ENCODE measurements around the gene ATP7B. TPM values are rescaled to one million over a fixed set of nuclear protein-coding genes. Genes with fewer than 3 reads are reported as not detected.
"Not testable (repeated sequence)": the region's sequence is repeated elsewhere in the genome, so short reads cannot be mapped to it uniquely, and the experiment has no call there.

The ATP7B gene
- total RNA-seq, result 0.65 and 0.83 TPM in 2 replicates

GRCh38 chr13:52010890-52011631, at the start of gene ATP7B:
TSS of gene ATP7B (minus strand) at chr13:52011450. CDS start at chr13:52011337, 113 bp downstream.
- Mint-ChIP-seq H3K9me3 (no peaks in the 10 kb centered on the region), H3K27me3 (peaks cover 40% of the 10 kb centered on the region), H3K4me3 (peak within 1 kb of the TSS; percentile 99), H3K27ac (peak within 1 kb of the TSS; percentile 93), H3K36me3 (ENCODE audit: low read depth) (peaks cover 5% of the 10 kb centered on the region), H3K4me1 (peaks cover 8% of the 10 kb centered on the region)
- DNase-seq, result peak; percentile 73
- intact Hi-C loops (cut with micrococcal nuclease), result loop anchor here (5.0 to 10.0 kb wide), 4 partner anchors 194 to 641 kb away; partner anchors contain the start of genes DHRS12, SUGT1 and WDFY2

DNA sequence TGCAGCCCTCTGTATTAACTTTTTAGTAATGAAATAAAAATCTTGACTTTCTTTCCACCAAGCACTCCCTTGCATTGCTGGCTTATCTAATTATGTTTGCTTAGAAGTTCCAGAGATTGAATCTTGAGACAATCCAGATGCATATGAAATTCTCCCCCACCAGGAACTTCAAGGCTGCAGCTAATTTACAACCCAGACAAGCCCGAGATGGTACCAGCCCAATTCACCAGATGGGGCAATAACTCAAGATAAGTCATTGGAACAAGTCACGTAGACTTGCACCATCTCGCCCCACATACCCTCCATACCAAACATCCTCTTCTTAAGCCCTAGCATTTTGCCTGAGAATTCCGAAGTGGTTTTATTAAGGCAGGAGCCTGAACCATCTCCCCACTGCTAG, 42.2 kb upstream of the ATP7B start:
- Mint-ChIP-seq H3K27me3 (no peaks in the 10 kb centered on the region), H3K9me3 (no peaks in the 10 kb centered on the region), H3K27ac (no peak overlapping the region), H3K4me1 (no peaks in the 10 kb centered on the region), H3K36me3 (ENCODE audit: low read depth) (no peaks in the 10 kb centered on the region), H3K4me3 (no peak overlapping the region)
- no peak for DNase-seq
- intact Hi-C loops (cut with micrococcal nuclease), result no loop called here

- no peak for DNase-seq
- Mint-ChIP-seq H3K9me3 (no peaks in the 10 kb centered on the region), H3K4me1 (no peaks in the 10 kb centered on the region), H3K27me3 (no peaks in the 10 kb centered on the region), H3K36me3 (ENCODE audit: low read depth) (no peaks in the 10 kb centered on the region), H3K27ac (no peak overlapping the region), H3K4me3 (no peak overlapping the region)
- intact Hi-C loops (cut with micrococcal nuclease), result no loop called here
Measured at GRCh38 chr13:52051400-52051799, 40.1 kb upstream of the ATP7B start.

GRCh38 chr13:52048516-52048915, 37.3 kb upstream of the ATP7B start:
- no peaks in the 10 kb centered on the region for H3K27me3 Mint-ChIP-seq
- H3K27ac Mint-ChIP-seq, result no peak overlapping the region
- no peak for DNase-seq
- H3K4me3 Mint-ChIP-seq, result no peak overlapping the region
- H3K9me3 Mint-ChIP-seq, result no peaks in the 10 kb centered on the region
- H3K36me3 Mint-ChIP-seq (ENCODE audit: low read depth), result peaks cover 2% of the 10 kb centered on the region
- intact Hi-C loops (cut with micrococcal nuclease), result no loop called here
- H3K4me1 Mint-ChIP-seq, result no peaks in the 10 kb centered on the region

GRCh38 chr13:52047463-52047862, 36.2 kb upstream of the ATP7B start:
- peaks cover 2% of the 10 kb centered on the region for H3K36me3 Mint-ChIP-seq (ENCODE audit: low read depth)
- H3K4me3 Mint-ChIP-seq, result no peak overlapping the region
- no peaks in the 10 kb centered on the region for H3K4me1 Mint-ChIP-seq
- intact Hi-C loops (cut with micrococcal nuclease), result no loop called here
- DNase-seq, result no peak
- no peak overlapping the region for H3K27ac Mint-ChIP-seq
- H3K9me3 Mint-ChIP-seq, result no peaks in the 10 kb centered on the region
- H3K27me3 Mint-ChIP-seq, result no peaks in the 10 kb centered on the region

DNA sequence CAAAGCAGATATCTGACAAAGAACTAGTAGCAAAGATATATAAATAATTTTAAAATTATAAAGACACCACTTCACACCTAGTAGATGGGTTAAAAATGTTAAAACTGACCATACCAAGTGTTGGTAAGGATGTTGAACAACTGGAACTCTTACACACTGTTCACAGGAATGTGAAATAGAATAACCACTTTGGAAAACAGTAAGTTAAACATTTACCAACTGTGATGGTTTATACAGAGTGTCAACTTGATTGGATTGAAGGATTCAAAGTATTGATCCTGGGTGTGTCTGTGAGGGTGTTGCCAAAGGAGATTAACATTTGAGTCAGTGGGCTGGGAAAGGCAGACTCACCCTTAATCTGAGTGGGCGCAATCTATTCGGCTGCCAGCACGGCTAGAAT, 32.4 kb upstream of the ATP7B start:
- H3K9me3 Mint-ChIP-seq, result no peaks in the 10 kb centered on the region
- no peaks in the 10 kb centered on the region for H3K4me1 Mint-ChIP-seq
- H3K27ac Mint-ChIP-seq, result no peak overlapping the region
- H3K36me3 Mint-ChIP-seq (ENCODE audit: low read depth), result peaks cover 4% of the 10 kb centered on the region
- no peak overlapping the region for H3K4me3 Mint-ChIP-seq
- no peaks in the 10 kb centered on the region for H3K27me3 Mint-ChIP-seq
- no peak for DNase-seq
- intact Hi-C loops (cut with micrococcal nuclease), result no loop called here

- no peaks in the 10 kb centered on the region for H3K27me3 Mint-ChIP-seq
- no peaks in the 10 kb centered on the region for H3K9me3 Mint-ChIP-seq
- H3K36me3 Mint-ChIP-seq (ENCODE audit: low read depth), result peaks cover 5% of the 10 kb centered on the region
- intact Hi-C loops (cut with micrococcal nuclease), result no loop called here
- no peak overlapping the region for H3K27ac Mint-ChIP-seq
- no peaks in the 10 kb centered on the region for H3K4me1 Mint-ChIP-seq
- H3K4me3 Mint-ChIP-seq, result no peak overlapping the region
- DNase-seq, result no peak
Measured at GRCh38 chr13:52036037-52036436, 24.8 kb upstream of the ATP7B start.

DNA sequence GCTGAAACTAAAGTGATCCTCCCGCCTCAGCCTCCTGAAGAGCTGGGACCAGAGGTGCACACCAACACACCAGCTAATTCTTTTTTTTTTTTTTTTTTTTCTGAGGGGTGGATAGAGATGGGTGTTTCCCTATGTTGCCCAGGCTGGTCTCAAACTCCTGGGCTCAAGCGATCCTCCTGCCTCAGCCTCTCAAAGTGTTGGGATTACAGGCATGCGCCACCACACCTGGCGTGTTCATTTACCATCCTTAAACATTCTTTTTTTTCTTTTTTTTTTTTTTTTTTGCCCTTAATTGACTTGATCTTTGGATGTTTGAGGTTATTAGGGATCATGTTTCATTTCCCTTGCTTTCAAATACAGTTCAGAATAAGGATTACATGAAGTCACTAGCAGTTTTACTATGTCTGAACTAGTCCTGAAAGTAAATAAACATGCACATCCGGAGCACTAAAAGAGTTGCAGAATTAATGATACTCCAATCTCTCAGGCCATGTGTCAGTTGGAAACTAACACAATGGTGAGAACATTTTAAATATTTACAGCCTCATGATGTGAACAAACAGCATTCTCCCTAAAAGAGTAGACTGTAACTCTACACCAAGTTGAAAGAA, 23.5 kb upstream of the ATP7B start:
- no peak for DNase-seq
- Mint-ChIP-seq H3K27me3 (no peaks in the 10 kb centered on the region), H3K4me1 (no peaks in the 10 kb centered on the region), H3K27ac (no peak overlapping the region), H3K4me3 (no peak overlapping the region), H3K9me3 (no peaks in the 10 kb centered on the region), H3K36me3 (ENCODE audit: low read depth) (peaks cover 10% of the 10 kb centered on the region)
- intact Hi-C loops (cut with micrococcal nuclease), result no loop called here

- no peaks in the 10 kb centered on the region for H3K4me1 Mint-ChIP-seq
- H3K27me3 Mint-ChIP-seq, result no peaks in the 10 kb centered on the region
- H3K4me3 Mint-ChIP-seq, result no peak overlapping the region
- intact Hi-C loops (cut with micrococcal nuclease), result no loop called here
- no peak overlapping the region for H3K27ac Mint-ChIP-seq
- DNase-seq, result no peak
- peaks cover 23% of the 10 kb centered on the region for H3K36me3 Mint-ChIP-seq (ENCODE audit: low read depth)
- H3K9me3 Mint-ChIP-seq, result no peaks in the 10 kb centered on the region
Measured at GRCh38 chr13:52033039-52033438, 21.8 kb upstream of the ATP7B start.

DNA sequence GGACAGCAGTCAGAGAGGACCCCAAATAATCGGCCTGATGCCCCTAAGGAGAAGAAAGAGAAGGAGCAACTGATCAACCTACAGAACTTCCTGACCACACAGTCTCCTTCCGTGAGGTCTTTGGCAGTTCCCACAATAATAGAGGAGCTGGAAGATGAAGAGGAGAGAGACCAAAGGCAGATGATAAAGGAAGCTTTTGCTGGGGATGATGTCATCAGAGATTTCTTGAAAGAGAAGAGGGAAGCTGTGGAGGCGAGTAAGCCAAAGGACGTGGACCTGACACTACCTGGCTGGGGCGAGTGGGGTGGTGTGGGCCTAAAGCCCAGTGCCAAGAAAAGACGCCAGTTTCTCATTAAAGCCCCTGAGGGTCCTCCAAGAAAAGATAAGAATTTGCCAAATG, 19.2 kb upstream of the ATP7B start:
- intact Hi-C loops (cut with micrococcal nuclease); H3K27ac Mint-ChIP-seq; DNase-seq; H3K27me3 Mint-ChIP-seq; H3K9me3 Mint-ChIP-seq; H3K4me1 Mint-ChIP-seq; H3K4me3 Mint-ChIP-seq: not testable (repeated sequence)
- H3K36me3 Mint-ChIP-seq (ENCODE audit: low read depth), result peaks cover 42% of the 10 kb centered on the region

DNA sequence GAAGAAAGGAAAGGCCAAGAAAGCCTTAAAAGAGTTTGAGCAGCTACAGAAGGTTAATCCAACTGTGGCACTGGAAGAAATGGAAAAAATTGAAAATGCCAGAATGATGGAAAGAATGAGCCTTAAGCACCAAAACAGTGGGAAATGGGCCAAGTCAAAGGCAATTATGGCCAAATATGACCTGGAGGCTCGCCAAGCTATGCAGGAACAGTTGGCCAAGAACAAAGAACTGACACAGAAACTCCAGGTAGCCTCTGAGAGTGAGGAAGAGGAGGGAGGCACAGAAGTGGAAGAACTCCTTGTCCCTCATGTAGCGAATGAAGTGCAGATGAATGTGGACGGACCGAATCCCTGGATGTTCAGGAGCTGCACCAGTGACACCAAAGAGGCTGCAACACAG, 18.3 kb upstream of the ATP7B start:
- H3K36me3 Mint-ChIP-seq (ENCODE audit: low read depth), result peaks cover 46% of the 10 kb centered on the region
- H3K4me3 Mint-ChIP-seq, result no peak overlapping the region
- no peaks in the 10 kb centered on the region for H3K27me3 Mint-ChIP-seq
- H3K27ac Mint-ChIP-seq, result no peak overlapping the region
- no peak for DNase-seq
- intact Hi-C loops (cut with micrococcal nuclease), result no loop called here
- H3K4me1 Mint-ChIP-seq, result peaks cover 5% of the 10 kb centered on the region
- no peaks in the 10 kb centered on the region for H3K9me3 Mint-ChIP-seq

GRCh38 chr13:52027832-52028231, 16.6 kb upstream of the ATP7B start:
- Mint-ChIP-seq H3K36me3 (ENCODE audit: low read depth) (peaks cover 51% of the 10 kb centered on the region), H3K27me3 (no peaks in the 10 kb centered on the region), H3K9me3 (no peaks in the 10 kb centered on the region), H3K27ac (no peak overlapping the region), H3K4me3 (no peak overlapping the region), H3K4me1 (peaks cover 5% of the 10 kb centered on the region)
- no peak for DNase-seq
- intact Hi-C loops (cut with micrococcal nuclease), result no loop called here

- intact Hi-C loops (cut with micrococcal nuclease), result no loop called here
- Mint-ChIP-seq H3K9me3 (no peaks in the 10 kb centered on the region), H3K36me3 (ENCODE audit: low read depth) (peaks cover 56% of the 10 kb centered on the region), H3K27me3 (no peaks in the 10 kb centered on the region), H3K4me3 (no peak overlapping the region), H3K4me1 (peaks cover 5% of the 10 kb centered on the region), H3K27ac (no peak overlapping the region)
- DNase-seq, result no peak
Measured at GRCh38 chr13:52026246-52026626, 15.0 kb upstream of the ATP7B start.

DNA sequence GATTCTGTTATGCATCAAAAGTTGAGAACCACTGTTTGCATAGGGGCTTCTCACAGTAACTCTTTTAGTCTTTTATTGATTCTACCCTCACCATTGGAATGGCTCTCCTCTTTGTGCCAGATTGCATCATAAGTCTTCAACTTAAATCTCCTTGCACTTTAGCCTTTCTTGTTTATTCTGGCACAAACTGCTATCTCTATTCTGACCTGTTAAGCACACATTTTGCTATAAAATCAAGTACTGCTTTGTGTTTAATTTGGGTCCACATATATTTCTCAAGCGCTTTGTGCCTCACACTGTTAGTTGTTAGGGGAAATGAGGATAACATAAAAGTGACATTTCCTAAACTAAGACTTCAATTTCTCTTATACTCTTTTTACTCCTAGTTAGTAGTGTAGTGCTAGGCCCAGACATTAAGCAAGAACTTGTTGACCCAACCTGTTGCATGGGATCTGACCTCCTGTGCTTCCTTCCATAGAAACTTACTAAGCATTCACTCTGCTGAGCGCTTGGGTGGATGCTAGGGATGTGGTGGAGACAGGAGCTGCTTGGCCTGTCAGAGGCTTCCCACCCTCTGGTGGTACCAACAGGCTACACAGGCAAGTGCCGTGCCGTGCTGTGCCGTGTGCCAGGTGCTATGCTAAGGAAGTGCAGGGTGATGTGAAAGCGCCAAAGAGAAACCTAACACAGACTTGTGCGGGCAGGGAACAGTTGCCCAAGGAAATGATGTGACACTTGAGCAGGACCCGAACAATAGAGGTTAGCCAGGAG, 14.4 kb upstream of the ATP7B start:
- DNase-seq, result no peak
- Mint-ChIP-seq H3K4me1 (peaks cover 5% of the 10 kb centered on the region), H3K9me3 (no peaks in the 10 kb centered on the region), H3K27ac (no peak overlapping the region), H3K4me3 (no peak overlapping the region), H3K36me3 (ENCODE audit: low read depth) (peaks cover 61% of the 10 kb centered on the region), H3K27me3 (no peaks in the 10 kb centered on the region)
- intact Hi-C loops (cut with micrococcal nuclease), result no loop called here

Data from activated CD4-positive, alpha-beta T cell treated with anti-CD3 and anti-CD28 coated beads, Interleukin-2, amount 10 ng/mL, durations not matched to agents 24 days and 14 days (primary cell).